Mucosa of descending colon (tissue), 3 donors: Measurements from ENCODE around the gene CLRN2. TPM values are rescaled to one million over a fixed set of nuclear protein-coding genes. Genes with fewer than 3 reads are reported as not detected.

Experiments
- ATAC-seq: fragments of 200-7000 bp; cut with Tn5 transposase; one replicate; pipeline ENCODE4 v1.9.1; 2020; ENCODE audit warnings: mild to moderate bottlenecking, moderate library complexity
- DNase-seq, 3 donors: peaks; one replicate each; pipeline ENCODE4 v3.0.0-alpha.2; 2020
- H3K36me3 ChIP-seq: fragments of 200-600 bp; one replicate; pipeline ENCODE4 v1.8.0; 2021; ENCODE audit warnings: low read depth, mild to moderate bottlenecking
- H3K4me1 ChIP-seq: fragments of 200-600 bp; one replicate; pipeline ENCODE4 v1.8.0; 2021; ENCODE audit warnings: low read depth, mild to moderate bottlenecking
- H3K4me3 ChIP-seq: fragments of 200-600 bp; one replicate; pipeline ENCODE4 v1.8.0; 2021; ENCODE audit warnings: mild to moderate bottlenecking
- H3K9me3 ChIP-seq: fragments of 200-600 bp; one replicate; pipeline ENCODE4 v1.8.0; 2021; ENCODE audit warnings: mild to moderate bottlenecking
- CTCF ChIP-seq: fragments of 200-600 bp; IDR thresholded peaks from one replicate; pipeline ENCODE4 v1.8.0; 2022; ENCODE audit warnings: antibody characterized with exemption, mild to moderate bottlenecking
- intact Hi-C, 2 donors: fragments of 100-400 bp; cut with DNase I in 1 of 2; cut with micrococcal nuclease in 1 of 2; formaldehyde crosslinking; loops; one replicate each; pipeline versions ENCODE4 v1.11.0 to v1.11.1; 2022; cut with DNase I, micrococcal nuclease
- total RNA-seq, 3 donors: library from RNA; stranded (reverse); fragmentation: NEBNext Ultra II Directional in 2 of 3; extraction: Animal tissue kit (Norgen Biotek cat#: 25700) in 2 of 3; gene quantifications; one replicate each; pipeline versions ENCODE4 v1.2.1 to v1.2.4, GENCODE V29; 2021 to 2023
- donor health status: DM: no; HTN: no; CAD: no; lungs with moderate emphysema.
- donor health status: DM: no; HTN: no; CAD: no.
- donor health status: DM: no; HTN: yes; CAD: no.

The CLRN2 gene
- total RNA-seq, 3 donors from 2014 or later = not detected

GRCh38 chr4:17477774-17478472, 37.0 kb upstream of the CLRN2 start:
- intact Hi-C loops = no loop called here
- no peaks in the 10 kb centered on the region for H3K36me3 ChIP-seq
- peak; percentile 59 for ATAC-seq
- no peak for DNase-seq
- no peak overlapping the region for H3K4me3 ChIP-seq
- TF ChIP-seq CTCF = no peak
- H3K9me3 ChIP-seq = peaks cover 2% of the 10 kb centered on the region
- H3K4me1 ChIP-seq = no peaks in the 10 kb centered on the region

GRCh38 chr4:17480210-17480927, 34.6 kb upstream of the CLRN2 start:
- Histone ChIP-seq H3K4me3 (no peak overlapping the region), H3K36me3 (no peaks in the 10 kb centered on the region), H3K9me3 (peaks cover 2% of the 10 kb centered on the region), H3K4me1 (no peaks in the 10 kb centered on the region)
- intact Hi-C loops = no loop called here
- no peak for TF ChIP-seq CTCF
- DNase-seq = no peak
- ATAC-seq = no peak

- Histone ChIP-seq H3K9me3 (peaks cover 2% of the 10 kb centered on the region), H3K4me3 (no peak overlapping the region), H3K36me3 (no peaks in the 10 kb centered on the region), H3K4me1 (no peaks in the 10 kb centered on the region)
- DNase-seq (no peak), ATAC-seq (no peak)
- TF ChIP-seq CTCF = no peak
- intact Hi-C loops = no loop called here
Observed at GRCh38 chr4:17480955-17481354, 34.0 kb upstream of the CLRN2 start.

- intact Hi-C loops = no loop called here
- Histone ChIP-seq H3K36me3 (no peaks in the 10 kb centered on the region), H3K4me3 (no peak overlapping the region), H3K4me1 (no peaks in the 10 kb centered on the region), H3K9me3 (peaks cover 2% of the 10 kb centered on the region)
- ATAC-seq (no peak), DNase-seq (no peak)
- no peak for TF ChIP-seq CTCF
Observed at GRCh38 chr4:17482716-17483115, 32.2 kb upstream of the CLRN2 start.

- no peaks in the 10 kb centered on the region for H3K36me3 ChIP-seq
- no peak overlapping the region for H3K4me3 ChIP-seq
- intact Hi-C loops = no loop called here
- DNase-seq = no peak
- no peak for ATAC-seq
- H3K4me1 ChIP-seq = no peaks in the 10 kb centered on the region
- no peak for TF ChIP-seq CTCF
- no peaks in the 10 kb centered on the region for H3K9me3 ChIP-seq
Observed at GRCh38 chr4:17489123-17489522, 25.8 kb upstream of the CLRN2 start.
